PC-9 (cell line): ENCODE data around the gene SCD5. TPM values are rescaled to one million over a fixed set of nuclear protein-coding genes. Genes with fewer than 3 reads are reported as not detected.

Source experiments
- BruUV-seq: library from RNA; stranded (reverse); fragments of 400-500 nt; replicated peaks from 2 replicates; lab custom pipeline; 2021; lab: Mats Ljungman, UMichigan
- CTCF ChIA-PET: fragments of 300-600 bp; sonication (Branson Sonifier 250); formaldehyde crosslinking; loops from one replicate; lab custom pipeline; 2022; ENCODE audit warnings: antibody characterized with exemption; lab: Charles Lee
- POLR2A ChIA-PET: fragments of 300-600 bp; sonication (Branson Sonifier 250); formaldehyde crosslinking; loops from one replicate; lab custom pipeline; 2022; ENCODE audit warnings: antibody characterized with exemption; ENCODE audit not compliant: unreplicated experiment; lab: Charles Lee
- DNase-seq, 2 experiments: peaks; one replicate each; pipeline versions ENCODE4 v3.0.0 to v3.0.0-alpha.2; 2015 to 2022; ENCODE audit warnings: mixed read lengths in 1 of 2
- H2AFZ ChIP-seq: fragments of 200-600 bp; sonication (generic); 2 replicates; pipeline ENCODE4 v1.8.1; 2017; ENCODE audit warnings: antibody characterized with exemption
- H3F3A ChIP-seq: fragments of 200-600 bp; sonication (generic); 2 replicates; pipeline ENCODE4 v1.8.1; 2017; ENCODE audit warnings: antibody characterized with exemption, mild to moderate bottlenecking, low read depth; ENCODE audit not compliant: insufficient read depth
- H3K27ac ChIP-seq: fragments of 200-600 bp; sonication (generic); 2 replicates; pipeline ENCODE4 v1.6.1; 2016; ENCODE audit warnings: mixed run types
- H3K27me3 ChIP-seq: fragments of 200-600 bp; sonication (generic); 2 replicates; pipeline ENCODE4 v1.6.1; 2016; ENCODE audit warnings: low read depth, mixed run types; ENCODE audit not compliant: insufficient read depth
- H3K36me3 ChIP-seq: fragments of 200-600 bp; sonication (generic); 2 replicates; pipeline ENCODE4 v1.6.1; 2016; ENCODE audit warnings: low read depth, mixed run types
- H3K4me1 ChIP-seq: fragments of 200-600 bp; sonication (generic); replicated peaks from 2 replicates; pipeline ENCODE4 v1.6.1; 2016; ENCODE audit warnings: mixed run types; ENCODE audit not compliant: insufficient read depth
- H3K4me2 ChIP-seq: fragments of 200-600 bp; sonication (generic); 2 replicates; pipeline ENCODE4 v1.6.1; 2017; ENCODE audit warnings: mixed run types
- H3K4me3 ChIP-seq: fragments of 200-600 bp; sonication (generic); 2 replicates; pipeline ENCODE4 v1.6.1; 2016; ENCODE audit warnings: mixed run types
- H3K79me2 ChIP-seq: fragments of 200-600 bp; sonication (generic); 2 replicates; pipeline ENCODE4 v1.6.1; 2017; ENCODE audit warnings: low read depth, mixed run types
- H3K9me2 ChIP-seq: fragments of 200-600 bp; sonication (generic); 2 replicates; pipeline ENCODE4 v1.8.1; 2017; ENCODE audit warnings: mild to moderate bottlenecking; ENCODE audit not compliant: insufficient read depth
- H3K9me3 ChIP-seq: fragments of 200-600 bp; sonication (generic); 2 replicates; pipeline ENCODE4 v1.8.1; 2016; ENCODE audit warnings: low read depth; ENCODE audit not compliant: insufficient read depth
- H4K20me1 ChIP-seq: fragments of 200-600 bp; sonication (generic); 2 replicates; pipeline ENCODE4 v1.8.1; 2017; ENCODE audit not compliant: insufficient read depth
- EZH2 ChIP-seq: fragments of 200-600 bp; sonication (generic); IDR thresholded peaks from 2 replicates; pipeline ENCODE4 v1.8.0; 2017; ENCODE audit warnings: antibody characterized with exemption, low read depth
- intact Hi-C: fragments of 100-400 bp; cut with micrococcal nuclease; formaldehyde crosslinking; loops from one replicate; pipeline ENCODE4 v1.10.0; 2022; ENCODE audit not compliant: unreplicated experiment
- total RNA-seq: library from RNA; stranded (reverse); gene quantifications from 2 replicates; pipeline ENCODE4 v1.2.3, GENCODE V29; 2021
- TF ChIP-seq, protein P1 (sequence below): fragments of 200-600 bp; sonication (generic); conservative IDR thresholded peaks from 2 replicates; pipeline ENCODE4 v1.6.1; 2017; ENCODE audit warnings: mixed run types, antibody characterized with exemption, mild to moderate bottlenecking, moderate library complexity

SCD5 gene
- total RNA-seq, 1 experiment from 2014 or later = 34.3 TPM

DNA sequence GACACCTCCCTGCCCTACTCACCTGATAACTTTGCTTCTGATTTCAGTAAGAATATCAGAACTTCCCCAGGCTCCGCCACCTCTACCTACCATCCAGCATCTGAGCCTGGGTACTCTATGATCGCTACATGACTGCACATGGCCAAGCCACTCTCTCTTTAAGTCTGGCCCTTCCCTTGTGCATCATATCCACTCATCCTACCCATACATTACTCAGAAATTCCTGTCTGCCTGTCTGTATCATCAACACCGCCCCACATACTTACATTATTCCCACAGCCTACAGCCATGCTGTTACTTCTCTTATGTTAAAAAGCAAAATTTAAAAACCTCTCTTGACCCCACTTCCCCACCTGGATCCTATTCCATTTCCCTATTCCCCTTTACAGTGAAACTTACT, 84.7 kb downstream of the SCD5 start:
- no peaks in the 10 kb centered on the region for H3K4me1 ChIP-seq
- no peaks in the 10 kb centered on the region for H3K36me3 ChIP-seq
- H3K27me3 ChIP-seq = no peaks in the 10 kb centered on the region
- no peaks in the 10 kb centered on the region for H4K20me1 ChIP-seq
- no peak overlapping the region for H3K27ac ChIP-seq
- no peak overlapping the region for H3K4me2 ChIP-seq
- POLR2A ChIA-PET = no interaction called here
- BruUV-seq = no TSS peak
- no peaks in the 10 kb centered on the region for H3K79me2 ChIP-seq
- H3K9me2 ChIP-seq = no peaks in the 10 kb centered on the region
- intact Hi-C loops = no loop called here
- CTCF ChIA-PET = no interaction called here
- H3K4me3 ChIP-seq = no peak overlapping the region
- H3F3A ChIP-seq = no peaks in the 10 kb centered on the region
- no peaks in the 10 kb centered on the region for H3K9me3 ChIP-seq
- H2AFZ ChIP-seq = no peak overlapping the region
- no peak for DNase-seq
- TF ChIP-seq, protein P1, sequence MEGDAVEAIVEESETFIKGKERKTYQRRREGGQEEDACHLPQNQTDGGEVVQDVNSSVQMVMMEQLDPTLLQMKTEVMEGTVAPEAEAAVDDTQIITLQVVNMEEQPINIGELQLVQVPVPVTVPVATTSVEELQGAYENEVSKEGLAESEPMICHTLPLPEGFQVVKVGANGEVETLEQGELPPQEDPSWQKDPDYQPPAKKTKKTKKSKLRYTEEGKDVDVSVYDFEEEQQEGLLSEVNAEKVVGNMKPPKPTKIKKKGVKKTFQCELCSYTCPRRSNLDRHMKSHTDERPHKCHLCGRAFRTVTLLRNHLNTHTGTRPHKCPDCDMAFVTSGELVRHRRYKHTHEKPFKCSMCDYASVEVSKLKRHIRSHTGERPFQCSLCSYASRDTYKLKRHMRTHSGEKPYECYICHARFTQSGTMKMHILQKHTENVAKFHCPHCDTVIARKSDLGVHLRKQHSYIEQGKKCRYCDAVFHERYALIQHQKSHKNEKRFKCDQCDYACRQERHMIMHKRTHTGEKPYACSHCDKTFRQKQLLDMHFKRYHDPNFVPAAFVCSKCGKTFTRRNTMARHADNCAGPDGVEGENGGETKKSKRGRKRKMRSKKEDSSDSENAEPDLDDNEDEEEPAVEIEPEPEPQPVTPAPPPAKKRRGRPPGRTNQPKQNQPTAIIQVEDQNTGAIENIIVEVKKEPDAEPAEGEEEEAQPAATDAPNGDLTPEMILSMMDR = no peak
- no peak for TF ChIP-seq EZH2

DNA sequence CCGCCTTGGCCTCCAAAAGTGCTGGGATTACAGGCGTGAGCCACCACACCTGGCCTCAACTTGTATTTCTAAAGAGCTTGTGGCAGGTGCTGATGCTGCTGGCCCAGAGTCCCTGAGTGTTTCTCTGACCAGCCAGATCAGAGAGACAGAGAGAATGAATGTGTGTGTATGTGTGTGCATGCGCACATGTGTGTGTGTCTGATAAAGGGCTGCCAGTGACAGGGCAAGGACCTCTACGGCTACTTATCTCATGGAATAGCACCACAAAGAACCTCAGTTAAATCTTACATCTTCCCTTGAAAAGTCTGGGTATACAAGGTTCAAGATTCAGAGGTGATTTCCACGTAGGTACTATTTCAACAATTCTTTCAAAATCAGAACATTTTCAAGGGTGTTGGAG, 86.0 kb downstream of the SCD5 start:
- Histone ChIP-seq H3K27ac (no peak overlapping the region), H3K4me2 (no peak overlapping the region), H3K9me3 (no peaks in the 10 kb centered on the region), H4K20me1 (no peaks in the 10 kb centered on the region), H3F3A (no peaks in the 10 kb centered on the region), H3K27me3 (no peaks in the 10 kb centered on the region), H3K9me2 (no peaks in the 10 kb centered on the region), H3K4me3 (no peak overlapping the region), H3K36me3 (no peaks in the 10 kb centered on the region), H3K79me2 (no peaks in the 10 kb centered on the region), H3K4me1 (no peaks in the 10 kb centered on the region), H2AFZ (no peak overlapping the region)
- no peak for DNase-seq
- TF ChIP-seq EZH2 = no peak
- TF ChIP-seq, protein P1 = no peak
- ChIA-PET POLR2A (no interaction called here), CTCF (no interaction called here)
- intact Hi-C loops = no loop called here
- no TSS peak for BruUV-seq

DNA sequence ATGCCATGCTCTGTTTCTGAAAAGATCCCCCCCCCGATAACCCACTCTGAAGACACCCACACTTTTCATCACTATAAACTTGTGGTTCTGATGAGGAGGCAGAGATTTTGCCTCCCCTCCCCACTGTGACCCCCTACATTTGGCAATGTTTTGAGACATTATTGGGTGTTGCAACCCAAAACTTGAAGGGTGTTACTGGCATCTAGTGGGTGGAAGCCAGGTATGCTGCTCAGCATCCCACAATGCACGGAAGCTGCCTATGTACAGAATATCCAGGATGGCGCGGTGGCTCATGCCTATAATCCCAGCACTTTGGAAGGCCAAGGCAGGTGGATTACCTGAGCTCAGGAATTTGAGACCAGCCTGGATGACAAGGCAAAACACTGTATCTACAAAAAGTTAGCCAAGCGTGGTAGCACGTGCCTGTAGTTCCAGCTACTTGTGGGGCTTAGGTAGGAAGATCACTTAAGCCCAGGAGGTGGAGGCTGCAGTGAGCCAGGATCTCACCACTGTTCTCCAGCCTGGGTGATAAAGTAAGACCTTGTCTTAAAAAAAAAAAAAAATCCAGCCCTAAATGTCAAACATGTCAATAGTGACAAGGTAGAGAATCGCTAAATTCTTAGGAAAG, 87.3 kb downstream of the SCD5 start:
- ChIA-PET CTCF (interaction anchor here (0.7 kb wide), 1 partner anchor 345 kb away, joined by 18 read pairs; no protein-coding TSS in a partner anchor), POLR2A (interaction anchor here (0.6 kb wide), 1 partner anchor 72 kb away, joined by 5 read pairs; no protein-coding TSS in a partner anchor)
- Histone ChIP-seq H3K9me3 (no peaks in the 10 kb centered on the region), H3K4me3 (no peak overlapping the region), H3K36me3 (no peaks in the 10 kb centered on the region), H3K79me2 (no peaks in the 10 kb centered on the region), H3K4me2 (no peak overlapping the region), H2AFZ (no peak overlapping the region), H3K27me3 (no peaks in the 10 kb centered on the region), H3F3A (no peaks in the 10 kb centered on the region), H3K9me2 (no peaks in the 10 kb centered on the region), H4K20me1 (no peaks in the 10 kb centered on the region), H3K27ac (no peak overlapping the region), H3K4me1 (no peaks in the 10 kb centered on the region)
- no peak for DNase-seq
- BruUV-seq = no TSS peak
- no peak for TF ChIP-seq EZH2
- TF ChIP-seq, protein P1 = no peak
- intact Hi-C loops = no loop called here
